HG03103 (cell line): Measurements from ENCODE around the gene B3GNT4.
"Not testable (repeated sequence)": the region's sequence is repeated elsewhere in the genome, so short reads cannot be mapped to it uniquely, and the experiment has no call there.

Source experiments
- ATAC-seq: cut with Tn5 transposase; IDR thresholded peaks from one replicate; pipeline ENCODE4 v1.9.1; 2021; ENCODE audit warnings: low read depth; ENCODE audit not compliant: unreplicated experiment

B3GNT4 gene

GRCh38 chr12:122207391-122207790 is 3.9 kb downstream of the B3GNT4 start:
- no peak for ATAC-seq

GRCh38 chr12:122208073-122208820 is 4.7 kb downstream of the B3GNT4 start:
- no peak for ATAC-seq

GRCh38 chr12:122215771-122216170 is 12.3 kb downstream of the B3GNT4 start:
- ATAC-seq, result no peak

GRCh38 chr12:122216445-122216844 is 12.9 kb downstream of the B3GNT4 start:
- no peak for ATAC-seq

GRCh38 chr12:122225683-122226365 is 22.3 kb downstream of the B3GNT4 start, which contains the start of gene DIABLO:
Gene DIABLO (minus strand): TSS chr12:122226052. CDS start chr12:122226014, 38 bp downstream.
- ATAC-seq, result peak; percentile 91

- no peak for ATAC-seq
Measured at GRCh38 chr12:122226366-122227125, 23.0 kb downstream of the B3GNT4 start.

- ATAC-seq, result no peak
Measured at GRCh38 chr12:122227341-122227740, 23.8 kb downstream of the B3GNT4 start.

- no peak for ATAC-seq
Measured at GRCh38 chr12:122228092-122228491, 24.6 kb downstream of the B3GNT4 start.

- no peak for ATAC-seq
Measured at GRCh38 chr12:122230798-122231197, 27.3 kb downstream of the B3GNT4 start.

- no peak for ATAC-seq
Measured at GRCh38 chr12:122232691-122233090, 29.2 kb downstream of the B3GNT4 start.

- no peak for ATAC-seq
Measured at GRCh38 chr12:122235741-122236140, 32.2 kb downstream of the B3GNT4 start.

GRCh38 chr12:122238861-122239260 is 35.4 kb downstream of the B3GNT4 start:
- no peak for ATAC-seq

GRCh38 chr12:122243965-122244364 is 40.5 kb downstream of the B3GNT4 start:
- ATAC-seq, result no peak

- no peak for ATAC-seq
Measured at GRCh38 chr12:122244565-122245371, 41.3 kb downstream of the B3GNT4 start.

GRCh38 chr12:122245553-122245952 is 42.0 kb downstream of the B3GNT4 start:
- ATAC-seq, result no peak

GRCh38 chr12:122250047-122250446 is 46.5 kb downstream of the B3GNT4 start:
- no peak for ATAC-seq

GRCh38 chr12:122250536-122250935 is 47.0 kb downstream of the B3GNT4 start:
- ATAC-seq, result no peak

- not testable (repeated sequence) for ATAC-seq
Measured at GRCh38 chr12:122258462-122258861, 55.0 kb downstream of the B3GNT4 start.
